Smooth muscle cell (in vitro differentiated cells): ENCODE measurements around the gene MEG3. TPM values are rescaled to one million over a fixed set of nuclear protein-coding genes. Genes with fewer than 3 reads are reported as not detected.

ENCODE experiments used
- DNase-seq: peaks from one replicate; lab custom pipeline; 2025; ENCODE audit not compliant: unreplicated experiment; lab: John Stamatoyannopoulos, UW
- H2AFZ ChIP-seq: fragments of 200-600 bp; sonication (generic); 2 replicates; pipeline ENCODE4 v1.6.0; 2016; ENCODE audit warnings: antibody characterized with exemption, low read depth, mild to moderate bottlenecking
- H3F3A ChIP-seq: fragments of 200-600 bp; sonication (generic); 2 replicates; pipeline ENCODE4 v1.6.0; 2017; ENCODE audit warnings: antibody characterized with exemption, low read depth
- H3K27ac ChIP-seq: fragments of 200-600 bp; sonication (generic); 2 replicates; pipeline ENCODE4 v1.5.1; 2016; ENCODE audit warnings: low read depth, mild to moderate bottlenecking
- H3K27me3 ChIP-seq: fragments of 200-600 bp; sonication (generic); 2 replicates; pipeline ENCODE4 v1.6.1; 2016; ENCODE audit warnings: low read depth, mild to moderate bottlenecking
- H3K36me3 ChIP-seq: fragments of 200-600 bp; sonication (generic); 2 replicates; pipeline ENCODE4 v1.5.1; 2016; ENCODE audit warnings: low read depth
- H3K4me1 ChIP-seq: fragments of 200-600 bp; sonication (generic); 2 replicates; pipeline ENCODE4 v1.5.1; 2016; ENCODE audit warnings: low read depth
- H3K4me2 ChIP-seq: fragments of 200-600 bp; sonication (generic); 2 replicates; pipeline ENCODE4 v1.6.0; 2016; ENCODE audit warnings: mild to moderate bottlenecking
- H3K4me3 ChIP-seq: fragments of 200-600 bp; sonication (generic); 2 replicates; pipeline ENCODE4 v1.5.1; 2016; ENCODE audit warnings: mild to moderate bottlenecking
- H3K79me2 ChIP-seq: fragments of 200-600 bp; sonication (generic); 2 replicates; pipeline ENCODE4 v1.6.0; 2016; ENCODE audit warnings: low read depth, mild to moderate bottlenecking
- H3K9ac ChIP-seq: fragments of 200-600 bp; sonication (generic); 2 replicates; pipeline ENCODE4 v1.6.0; 2016; ENCODE audit warnings: low read depth
- H3K9me3 ChIP-seq: fragments of 200-600 bp; sonication (generic); replicated peaks from 2 replicates; pipeline ENCODE4 v1.5.1; 2016; ENCODE audit warnings: low read depth
- H4K20me1 ChIP-seq: fragments of 200-600 bp; sonication (generic); 2 replicates; pipeline ENCODE4 v1.6.0; 2016; ENCODE audit warnings: low read depth
- WGBS: methylation state at CpG from one replicate; pipeline ENCODE4 v1.1.7; 2016; ENCODE audit warnings: low lambda C conversion rate; 5-methylcytosine and 5-hydroxymethylcytosine counted together
- polyA plus RNA-seq: library from polyadenylated mRNA; unstranded; fragments of >200 nt; fragmentation: Nextera tagmentation; extraction: Ambion mirVana; gene quantifications from 2 replicates; pipeline ENCODE4 v1.2.1, GENCODE V29; 2016
- total RNA-seq: library from RNA; depleted of rRNA; stranded (reverse); fragments of >200 nt; gene quantifications from 2 replicates; pipeline ENCODE4 v1.2.3, GENCODE V29; 2014
- TF ChIP-seq, protein P1 (sequence below): fragments of 200-600 bp; sonication (generic); IDR thresholded peaks from 2 replicates; pipeline ENCODE4 v1.5.1; 2017; ENCODE audit warnings: borderline replicate concordance, mild to moderate bottlenecking, antibody characterized with exemption; ENCODE audit not compliant: insufficient read depth, poor library complexity, severe bottlenecking

MEG3 gene
- total and polyA plus RNA-seq, 2 experiments from 2014 or later = not detected

DNA sequence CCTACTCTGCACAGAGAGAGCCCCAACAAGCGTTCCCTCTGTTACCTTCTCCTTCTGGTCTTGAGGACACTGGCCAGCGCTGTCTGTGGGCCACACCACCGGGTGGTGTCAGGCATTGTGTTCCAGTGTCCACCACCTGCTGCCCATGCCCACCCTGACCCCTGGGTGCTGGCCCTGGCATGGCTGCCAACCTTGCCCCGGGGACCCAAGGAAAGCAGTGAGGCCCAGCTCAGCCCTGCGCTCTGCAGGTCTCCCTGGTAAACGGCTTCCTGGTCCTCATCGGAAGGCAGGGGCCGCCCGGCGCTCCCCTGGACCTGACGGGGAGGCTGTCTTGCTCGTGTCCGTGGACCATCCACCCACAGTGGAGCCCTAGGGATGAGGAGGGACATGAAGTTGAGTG is 21.8 kb upstream of the MEG3 start:
- TF ChIP-seq, protein P1, sequence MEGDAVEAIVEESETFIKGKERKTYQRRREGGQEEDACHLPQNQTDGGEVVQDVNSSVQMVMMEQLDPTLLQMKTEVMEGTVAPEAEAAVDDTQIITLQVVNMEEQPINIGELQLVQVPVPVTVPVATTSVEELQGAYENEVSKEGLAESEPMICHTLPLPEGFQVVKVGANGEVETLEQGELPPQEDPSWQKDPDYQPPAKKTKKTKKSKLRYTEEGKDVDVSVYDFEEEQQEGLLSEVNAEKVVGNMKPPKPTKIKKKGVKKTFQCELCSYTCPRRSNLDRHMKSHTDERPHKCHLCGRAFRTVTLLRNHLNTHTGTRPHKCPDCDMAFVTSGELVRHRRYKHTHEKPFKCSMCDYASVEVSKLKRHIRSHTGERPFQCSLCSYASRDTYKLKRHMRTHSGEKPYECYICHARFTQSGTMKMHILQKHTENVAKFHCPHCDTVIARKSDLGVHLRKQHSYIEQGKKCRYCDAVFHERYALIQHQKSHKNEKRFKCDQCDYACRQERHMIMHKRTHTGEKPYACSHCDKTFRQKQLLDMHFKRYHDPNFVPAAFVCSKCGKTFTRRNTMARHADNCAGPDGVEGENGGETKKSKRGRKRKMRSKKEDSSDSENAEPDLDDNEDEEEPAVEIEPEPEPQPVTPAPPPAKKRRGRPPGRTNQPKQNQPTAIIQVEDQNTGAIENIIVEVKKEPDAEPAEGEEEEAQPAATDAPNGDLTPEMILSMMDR = no peak
- no peak overlapping the region for H3K9ac ChIP-seq
- no peaks in the 10 kb centered on the region for H3K9me3 ChIP-seq
- no peaks in the 10 kb centered on the region for H3K36me3 ChIP-seq
- no peak overlapping the region for H3K4me3 ChIP-seq
- no peaks in the 10 kb centered on the region for H3K4me1 ChIP-seq
- H3K4me2 ChIP-seq = no peak overlapping the region
- DNase-seq = no peak
- H3K27ac ChIP-seq = no peak overlapping the region
- no peaks in the 10 kb centered on the region for H4K20me1 ChIP-seq
- 93% methylated on average over 13 of the region's 13 CpGs for WGBS
- no peaks in the 10 kb centered on the region for H3F3A ChIP-seq
- H3K79me2 ChIP-seq = no peaks in the 10 kb centered on the region
- no peak overlapping the region for H2AFZ ChIP-seq
- no peaks in the 10 kb centered on the region for H3K27me3 ChIP-seq

DNA sequence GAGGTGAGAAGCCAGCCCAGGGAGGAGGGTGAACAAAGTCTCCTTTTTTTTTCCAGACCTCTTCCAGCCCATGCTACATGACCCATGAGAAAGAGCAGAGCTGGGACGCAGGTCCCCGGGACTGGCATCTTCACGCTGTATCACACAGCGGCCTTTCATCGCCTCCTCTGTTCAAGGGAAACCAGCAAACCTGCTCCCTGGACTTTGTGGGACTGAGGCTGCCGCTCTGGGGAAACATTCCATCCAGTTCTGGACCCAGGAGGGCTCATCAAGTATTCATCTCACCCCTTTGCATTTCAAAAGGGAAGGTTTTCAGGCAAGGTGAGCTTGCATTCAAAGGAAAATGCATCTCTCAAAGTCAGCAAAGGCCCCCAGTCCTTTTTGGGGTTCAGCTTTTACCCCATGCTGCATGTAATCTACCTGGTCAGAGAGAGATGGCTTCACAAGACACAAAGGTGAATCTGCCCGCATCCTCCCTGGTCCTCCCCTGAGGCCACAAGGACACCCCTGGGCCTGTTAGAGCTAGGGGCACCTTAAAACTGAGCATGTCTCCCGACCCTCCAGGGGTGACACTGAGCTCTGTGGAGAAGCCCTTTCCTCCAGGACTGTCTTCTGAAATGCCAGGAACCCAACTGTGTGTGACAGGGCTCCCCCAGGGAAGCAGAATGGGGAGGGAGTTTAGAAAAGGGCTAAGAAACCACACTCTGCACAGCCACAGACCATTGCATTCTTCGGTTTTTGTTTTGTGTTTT is 21.2 kb upstream of the MEG3 start:
- Histone ChIP-seq H3K9me3 (no peaks in the 10 kb centered on the region), H3F3A (no peaks in the 10 kb centered on the region), H3K4me3 (no peak overlapping the region), H3K79me2 (no peaks in the 10 kb centered on the region), H4K20me1 (no peaks in the 10 kb centered on the region), H3K36me3 (no peaks in the 10 kb centered on the region), H3K4me1 (no peaks in the 10 kb centered on the region), H3K27ac (no peak overlapping the region), H3K9ac (no peak overlapping the region), H3K4me2 (no peak overlapping the region), H3K27me3 (no peaks in the 10 kb centered on the region), H2AFZ (no peak overlapping the region)
- TF ChIP-seq, protein P1 = no peak
- 73% methylated on average over 9 of the region's 9 CpGs for WGBS
- DNase-seq = no peak

DNA sequence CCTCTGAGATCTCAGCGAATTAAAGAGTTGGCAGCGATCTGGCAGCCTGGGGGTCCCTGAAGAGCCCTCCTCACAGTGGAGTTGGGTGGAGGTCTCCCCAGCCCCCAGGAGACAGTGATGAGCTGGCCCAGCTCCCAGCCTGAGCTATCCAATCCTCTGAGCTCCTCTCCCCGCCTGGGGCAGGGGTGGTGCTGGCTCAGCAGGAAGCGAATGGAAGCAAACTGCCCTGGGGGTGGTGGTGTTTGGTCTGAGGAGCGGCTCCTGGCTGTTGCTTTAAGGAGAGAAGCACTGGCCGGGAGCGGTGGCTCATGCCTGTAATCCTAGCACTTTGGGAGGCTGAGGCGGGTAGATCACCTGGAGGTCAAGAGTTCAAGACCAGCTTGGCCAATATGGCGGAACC is 19.5 kb upstream of the MEG3 start:
- Histone ChIP-seq H3F3A (no peaks in the 10 kb centered on the region), H3K9ac (no peak overlapping the region), H3K27ac (no peak overlapping the region), H3K4me1 (no peaks in the 10 kb centered on the region), H3K9me3 (peaks cover 3% of the 10 kb centered on the region), H3K27me3 (no peaks in the 10 kb centered on the region), H2AFZ (no peak overlapping the region), H3K36me3 (no peaks in the 10 kb centered on the region), H3K4me3 (no peak overlapping the region), H3K4me2 (no peak overlapping the region), H3K79me2 (no peaks in the 10 kb centered on the region), H4K20me1 (no peaks in the 10 kb centered on the region)
- 97% methylated on average over 9 of the region's 9 CpGs for WGBS
- TF ChIP-seq, protein P1 = no peak
- no peak for DNase-seq

DNA sequence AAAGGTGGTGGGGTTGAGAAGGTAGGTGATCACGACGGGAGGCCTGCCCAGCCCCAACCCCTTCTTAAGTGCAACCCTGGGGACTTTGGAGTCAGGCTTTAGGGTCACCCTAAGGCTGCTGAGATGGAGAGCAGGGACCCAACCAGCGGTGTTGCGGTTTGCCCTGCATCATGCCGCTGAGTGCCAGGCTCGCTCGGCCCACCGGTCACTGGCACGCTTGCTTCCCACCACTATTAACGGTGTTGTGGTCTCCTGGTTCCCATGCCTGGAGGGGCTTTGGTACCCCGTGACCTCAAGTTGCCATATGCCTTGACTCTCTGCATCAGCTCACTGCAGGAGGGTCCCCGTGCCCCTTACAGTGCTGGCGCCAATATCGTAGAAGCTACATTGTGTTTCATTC is 18.4 kb upstream of the MEG3 start:
- no peaks in the 10 kb centered on the region for H4K20me1 ChIP-seq
- 98% methylated on average over 14 of the region's 14 CpGs for WGBS
- H3K4me3 ChIP-seq = no peak overlapping the region
- H2AFZ ChIP-seq = no peak overlapping the region
- no peaks in the 10 kb centered on the region for H3K4me1 ChIP-seq
- no peak overlapping the region for H3K9ac ChIP-seq
- TF ChIP-seq, protein P1 = no peak
- DNase-seq = no peak
- no peak overlapping the region for H3K4me2 ChIP-seq
- H3K9me3 ChIP-seq = peaks cover 3% of the 10 kb centered on the region
- H3K27me3 ChIP-seq = no peaks in the 10 kb centered on the region
- no peaks in the 10 kb centered on the region for H3K36me3 ChIP-seq
- no peaks in the 10 kb centered on the region for H3K79me2 ChIP-seq
- no peak overlapping the region for H3K27ac ChIP-seq
- H3F3A ChIP-seq = no peaks in the 10 kb centered on the region
